ENCODE measurements around the gene XRCC4. TPM values are rescaled to one million over a fixed set of nuclear protein-coding genes. Genes with fewer than 3 reads are reported as not detected.

XRCC4 gene
- total and polyA plus RNA-seq, 9 of the 15 experiments (the other 6 are each of a cell fraction or from before 2014, with no cell fraction given): 13.6 to 61.6 (median 22.4) TPM

GRCh38 chr5:83353774-83354173, 276.4 kb downstream of the XRCC4 start (continued):
- TF ChIP-seq ZBTB17 (CRISPR knock-in tag; IDR thresholded peaks at IDR 0.05): no peak

- POLR2A ChIA-PET: interaction anchor here (0.7 kb wide), 2 partner anchors 15 to 278 kb away, joined by 3 to 5 read pairs; partner anchors contain the start of genes TMEM167A and XRCC4
- no peaks in the 10 kb centered on the region; the same call in 1 of the 2 replicates for H3K9me3 ChIP-seq (replicated peaks; ENCODE audit: control insufficient read depth, insufficient read depth, low read depth, low read length)
- FAIRE-seq: no peak
- no TSS peak for BruUV-seq (replicated peaks)
- peaks cover 0 to 12% of the 10 kb centered on the region in 2 experiments; a peak in 1 of 5 replicates for H3K4me1 ChIP-seq (replicated peaks in 1 of 2; ENCODE audit: control insufficient read depth in 2 of 2, insufficient read depth in 2 of 2, low read length in 2 of 2)
- TF ChIP-seq ZNF639 (CRISPR knock-in tag; conservative IDR thresholded peaks at IDR 0.05 in 1 of 2, IDR thresholded peaks at IDR 0.05 in 1 of 2) (no peak), KLF1 (tag; IDR thresholded peaks at IDR 0.05) (no peak), ZBTB5 (IDR thresholded peaks at IDR 0.05) (no peak), POLR2H (tag; IDR thresholded peaks at IDR 0.05; ENCODE audit: low read depth) (no peak), HOXB6 (CRISPR knock-in tag; IDR thresholded peaks at IDR 0.05; ENCODE audit: borderline replicate concordance) (no peak), THRA (IDR thresholded peaks at IDR 0.05) (no peak), KDM2B (CRISPR knock-in tag; IDR thresholded peaks at IDR 0.05) (no peak), CC2D1A (IDR thresholded peaks at IDR 0.05) (no peak), CREB3 (tag; conservative IDR thresholded peaks at IDR 0.05; ENCODE audit: low read depth) (no peak)
- no peak overlapping the region for H2AFZ ChIP-seq (ENCODE audit: low read depth, low read length)
- intact Hi-C loops (cut with micrococcal nuclease) (no loop called here), in situ Hi-C loops (cut with MboI) (no loop called here)
- H3K4me3 ChIP-seq: no peak overlapping the region
- no peak for DNase-seq (ENCODE audit: extremely low read depth in 1 of 4, low spot score in 3 of 4)
- H3K27me3 ChIP-seq (ENCODE audit: control insufficient read depth in 2 of 2, insufficient read depth in 2 of 2, low read length in 2 of 2): no peaks in the 10 kb centered on the region
- 9% methylated on average over 2 of the region's 2 CpGs for WGBS (ENCODE audit: insufficient coverage, low coverage, missing lambda C conversion rate)
- no peak for ATAC-seq
- no peaks in the 10 kb centered on the region for H3K9me1 ChIP-seq (ENCODE audit: control insufficient read depth, insufficient read depth, low read length)
- CTCF ChIA-PET (ENCODE audit: low intra/inter-chr PET ratio): no interaction called here
- H4K20me1 ChIP-seq (replicated peaks; ENCODE audit: control insufficient read depth, insufficient read depth, low read length): no peaks in the 10 kb centered on the region
- no peak overlapping the region for H3K9ac ChIP-seq (ENCODE audit: insufficient read depth in 1 of 2, low read depth in 2 of 2, low read length in 2 of 2)
- H3K36me3 ChIP-seq (ENCODE audit: control insufficient read depth, insufficient read depth, low read length): no peaks in the 10 kb centered on the region
- no peak overlapping the region for H3K4me2 ChIP-seq (ENCODE audit: insufficient read depth, low read length)
- no peaks in the 10 kb centered on the region for H3K79me2 ChIP-seq (ENCODE audit: control insufficient read depth, insufficient read depth, low read length)
- no peak overlapping the region for H3K27ac ChIP-seq (ENCODE audit: extremely low read depth, low read depth, low read length)
Measured at GRCh38 chr5:83354958-83355357, 277.6 kb downstream of the XRCC4 start.
